Putamen (tissue), 1 donor: ENCODE measurements around the gene HS2ST1.
"Not testable (repeated sequence)": the region's sequence is repeated elsewhere in the genome, so short reads cannot be mapped to it uniquely, and the experiment has no call there.

Source experiments
- DNase-seq: peaks from one replicate; pipeline ENCODE4 v3.0.0-alpha.2; 2016; ENCODE audit warnings: low spot score

Gene HS2ST1

GRCh38 chr1:87023326-87023725 is 108.9 kb downstream of the HS2ST1 start:
- no peak for DNase-seq

- no peak for DNase-seq
Observed at GRCh38 chr1:87024936-87025540, 110.6 kb downstream of the HS2ST1 start.

GRCh38 chr1:87027561-87027960 is 113.1 kb downstream of the HS2ST1 start:
- DNase-seq = not testable (repeated sequence)

GRCh38 chr1:87028576-87028975 is 114.1 kb downstream of the HS2ST1 start:
- no peak for DNase-seq

GRCh38 chr1:87030740-87031690 is 116.6 kb downstream of the HS2ST1 start:
- DNase-seq = no peak

GRCh38 chr1:87034351-87034750 is 119.9 kb downstream of the HS2ST1 start:
- no peak for DNase-seq

GRCh38 chr1:87039096-87039495 is 124.7 kb downstream of the HS2ST1 start:
- no peak for DNase-seq

GRCh38 chr1:87042111-87042811 is 127.8 kb downstream of the HS2ST1 start:
- DNase-seq = no peak

- DNase-seq = no peak
Observed at GRCh38 chr1:87044424-87044823, 130.0 kb downstream of the HS2ST1 start.

GRCh38 chr1:87044840-87045239 is 130.4 kb downstream of the HS2ST1 start:
- DNase-seq = no peak

GRCh38 chr1:87045761-87046304 is 131.4 kb downstream of the HS2ST1 start:
- no peak for DNase-seq

GRCh38 chr1:87046951-87047350 is 132.5 kb downstream of the HS2ST1 start:
- no peak for DNase-seq

GRCh38 chr1:87048237-87048636 is 133.8 kb downstream of the HS2ST1 start:
- DNase-seq = no peak

- DNase-seq = no peak
Observed at GRCh38 chr1:87051965-87052364, 137.5 kb downstream of the HS2ST1 start.

- no peak for DNase-seq
Observed at GRCh38 chr1:87052400-87052799, 138.0 kb downstream of the HS2ST1 start.

GRCh38 chr1:87052961-87053360 is 138.5 kb downstream of the HS2ST1 start:
- no peak for DNase-seq

GRCh38 chr1:87053446-87053845 is 139.0 kb downstream of the HS2ST1 start:
- no peak for DNase-seq

GRCh38 chr1:87056974-87057373 is 142.5 kb downstream of the HS2ST1 start:
- DNase-seq = no peak

GRCh38 chr1:87058343-87058649 is 143.9 kb downstream of the HS2ST1 start:
- no peak for DNase-seq

- no peak for DNase-seq
Observed at GRCh38 chr1:87061742-87062156, 147.3 kb downstream of the HS2ST1 start.

- no peak for DNase-seq
Observed at GRCh38 chr1:87062687-87063086, 148.3 kb downstream of the HS2ST1 start.

- DNase-seq = no peak
Observed at GRCh38 chr1:87064309-87064708, 149.9 kb downstream of the HS2ST1 start.

GRCh38 chr1:87064986-87065385 is 150.6 kb downstream of the HS2ST1 start:
- no peak for DNase-seq
